ENCODE data around the gene DISP3. TPM values are rescaled to one million over a fixed set of nuclear protein-coding genes. Genes with fewer than 3 reads are reported as not detected.
A peak's percentile ranks its signal among the peaks of the same experiment; 100 is the strongest.

DISP3 gene
- total RNA-seq, 1 experiment from 2014 or later: 1.1 TPM

DNA sequence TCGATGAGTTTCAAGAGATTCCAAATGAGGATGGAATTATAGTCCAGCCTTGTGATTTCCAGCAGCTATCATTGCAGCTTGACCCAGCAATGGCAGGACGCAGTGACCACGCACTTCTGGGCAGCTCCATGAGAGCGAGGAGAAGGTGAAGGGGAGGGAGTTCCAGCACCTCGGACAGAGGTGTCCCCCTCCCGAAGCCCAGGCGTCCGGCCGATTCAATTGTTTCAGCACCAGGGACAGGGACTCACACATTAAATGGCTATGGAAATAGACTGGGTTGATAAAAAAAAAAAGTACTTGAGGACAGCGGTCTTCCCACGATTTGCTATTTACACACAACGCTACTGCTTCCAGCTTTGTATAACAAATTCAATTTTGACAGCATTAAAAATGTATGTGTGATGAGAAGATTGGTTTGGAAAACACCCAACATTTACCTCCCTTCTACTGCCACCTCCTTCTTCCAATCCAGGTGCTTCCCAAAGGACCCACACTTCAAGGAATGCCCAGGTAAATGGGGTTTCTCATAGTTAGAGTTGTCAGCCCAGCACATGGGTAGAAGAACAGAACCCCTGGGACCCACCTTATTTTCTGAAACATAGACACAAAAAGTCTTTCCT lies 71.8 kb downstream of the DISP3 start:
- TF ChIP-seq, protein P1, sequence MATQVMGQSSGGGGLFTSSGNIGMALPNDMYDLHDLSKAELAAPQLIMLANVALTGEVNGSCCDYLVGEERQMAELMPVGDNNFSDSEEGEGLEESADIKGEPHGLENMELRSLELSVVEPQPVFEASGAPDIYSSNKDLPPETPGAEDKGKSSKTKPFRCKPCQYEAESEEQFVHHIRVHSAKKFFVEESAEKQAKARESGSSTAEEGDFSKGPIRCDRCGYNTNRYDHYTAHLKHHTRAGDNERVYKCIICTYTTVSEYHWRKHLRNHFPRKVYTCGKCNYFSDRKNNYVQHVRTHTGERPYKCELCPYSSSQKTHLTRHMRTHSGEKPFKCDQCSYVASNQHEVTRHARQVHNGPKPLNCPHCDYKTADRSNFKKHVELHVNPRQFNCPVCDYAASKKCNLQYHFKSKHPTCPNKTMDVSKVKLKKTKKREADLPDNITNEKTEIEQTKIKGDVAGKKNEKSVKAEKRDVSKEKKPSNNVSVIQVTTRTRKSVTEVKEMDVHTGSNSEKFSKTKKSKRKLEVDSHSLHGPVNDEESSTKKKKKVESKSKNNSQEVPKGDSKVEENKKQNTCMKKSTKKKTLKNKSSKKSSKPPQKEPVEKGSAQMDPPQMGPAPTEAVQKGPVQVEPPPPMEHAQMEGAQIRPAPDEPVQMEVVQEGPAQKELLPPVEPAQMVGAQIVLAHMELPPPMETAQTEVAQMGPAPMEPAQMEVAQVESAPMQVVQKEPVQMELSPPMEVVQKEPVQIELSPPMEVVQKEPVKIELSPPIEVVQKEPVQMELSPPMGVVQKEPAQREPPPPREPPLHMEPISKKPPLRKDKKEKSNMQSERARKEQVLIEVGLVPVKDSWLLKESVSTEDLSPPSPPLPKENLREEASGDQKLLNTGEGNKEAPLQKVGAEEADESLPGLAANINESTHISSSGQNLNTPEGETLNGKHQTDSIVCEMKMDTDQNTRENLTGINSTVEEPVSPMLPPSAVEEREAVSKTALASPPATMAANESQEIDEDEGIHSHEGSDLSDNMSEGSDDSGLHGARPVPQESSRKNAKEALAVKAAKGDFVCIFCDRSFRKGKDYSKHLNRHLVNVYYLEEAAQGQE (IDR thresholded peaks at IDR 0.05; ENCODE audit: insufficient read depth in 1 of 2, low read depth in 2 of 2, low read length in 1 of 2): peak; percentile 98 to 99
- TF ChIP-seq, protein P2, sequence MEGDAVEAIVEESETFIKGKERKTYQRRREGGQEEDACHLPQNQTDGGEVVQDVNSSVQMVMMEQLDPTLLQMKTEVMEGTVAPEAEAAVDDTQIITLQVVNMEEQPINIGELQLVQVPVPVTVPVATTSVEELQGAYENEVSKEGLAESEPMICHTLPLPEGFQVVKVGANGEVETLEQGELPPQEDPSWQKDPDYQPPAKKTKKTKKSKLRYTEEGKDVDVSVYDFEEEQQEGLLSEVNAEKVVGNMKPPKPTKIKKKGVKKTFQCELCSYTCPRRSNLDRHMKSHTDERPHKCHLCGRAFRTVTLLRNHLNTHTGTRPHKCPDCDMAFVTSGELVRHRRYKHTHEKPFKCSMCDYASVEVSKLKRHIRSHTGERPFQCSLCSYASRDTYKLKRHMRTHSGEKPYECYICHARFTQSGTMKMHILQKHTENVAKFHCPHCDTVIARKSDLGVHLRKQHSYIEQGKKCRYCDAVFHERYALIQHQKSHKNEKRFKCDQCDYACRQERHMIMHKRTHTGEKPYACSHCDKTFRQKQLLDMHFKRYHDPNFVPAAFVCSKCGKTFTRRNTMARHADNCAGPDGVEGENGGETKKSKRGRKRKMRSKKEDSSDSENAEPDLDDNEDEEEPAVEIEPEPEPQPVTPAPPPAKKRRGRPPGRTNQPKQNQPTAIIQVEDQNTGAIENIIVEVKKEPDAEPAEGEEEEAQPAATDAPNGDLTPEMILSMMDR (IDR thresholded peaks at IDR 0.05): no peak
- no peak for TF ChIP-seq TCF7L2 (IDR thresholded peaks at IDR 0.05; ENCODE audit: low read depth, low read length)
- TF ChIP-seq SIN3A (IDR thresholded peaks at IDR 0.05; ENCODE audit: borderline replicate concordance, insufficient read depth, low read depth, low read length): no peak
- TF ChIP-seq POLR2AphosphoS5 (IDR thresholded peaks at IDR 0.05; ENCODE audit: low read depth, low read length): no peak

GRCh38 chr1:11558276-11558675 lies 79.3 kb downstream of the DISP3 start:
- H3K36me3 ChIP-seq (ENCODE audit: control insufficient read depth, insufficient read depth, low read length): no peaks in the 10 kb centered on the region
- DNase-seq (ENCODE audit: low read depth, low spot score) (no peak), ATAC-seq (no peak)
- H3K4me3 ChIP-seq (ENCODE audit: low read depth in 2 of 2, low read length in 2 of 2): no peak overlapping the region
- no peak overlapping the region for H3K27ac ChIP-seq (ENCODE audit: low read length)
- TF ChIP-seq SIN3A (IDR thresholded peaks at IDR 0.05; ENCODE audit: borderline replicate concordance, insufficient read depth, low read depth, low read length) (no peak), TCF7L2 (IDR thresholded peaks at IDR 0.05; ENCODE audit: low read depth, low read length) (no peak), POLR2AphosphoS5 (IDR thresholded peaks at IDR 0.05; ENCODE audit: low read depth, low read length) (no peak)
- TF ChIP-seq, protein P1 (IDR thresholded peaks at IDR 0.05; ENCODE audit: insufficient read depth in 1 of 2, low read depth in 2 of 2, low read length in 1 of 2): no peak
- TF ChIP-seq, protein P2 (IDR thresholded peaks at IDR 0.05): no peak
- BruUV-seq (replicated peaks): no TSS peak
- intact Hi-C loops (cut with micrococcal nuclease; ENCODE audit: unreplicated experiment): no loop called here
- no peaks in the 10 kb centered on the region for H3K9me3 ChIP-seq (ENCODE audit: control insufficient read depth, insufficient read depth, low read depth, low read length)
- no peaks in the 10 kb centered on the region for H3K4me1 ChIP-seq (ENCODE audit: control insufficient read depth, insufficient read depth, low read length)
- ChIA-PET POLR2A (no interaction called here), CTCF (no interaction called here)
- H3K27me3 ChIP-seq (ENCODE audit: control insufficient read depth, insufficient read depth, low read length): peaks cover 41% of the 10 kb centered on the region
- in situ Hi-C loops (cut with HindIII; ENCODE audit: low pct_unique_long_range_greater_than_20kb, low sequenced_read_pairs): no loop called here

More for the DNA sequence above, 71.8 kb downstream of the DISP3 start:
- in situ Hi-C loops (cut with HindIII; ENCODE audit: low pct_unique_long_range_greater_than_20kb, low sequenced_read_pairs) (no loop called here), intact Hi-C loops (cut with micrococcal nuclease; ENCODE audit: unreplicated experiment) (no loop called here)
- Histone ChIP-seq H3K4me1 (ENCODE audit: control insufficient read depth, insufficient read depth, low read length) (no peaks in the 10 kb centered on the region), H3K36me3 (ENCODE audit: control insufficient read depth, insufficient read depth, low read length) (no peaks in the 10 kb centered on the region), H3K27me3 (ENCODE audit: control insufficient read depth, insufficient read depth, low read length) (peaks cover 26% of the 10 kb centered on the region), H3K4me3 (ENCODE audit: low read depth in 2 of 2, low read length in 2 of 2) (no peak overlapping the region), H3K27ac (ENCODE audit: low read length) (no peak overlapping the region), H3K9me3 (ENCODE audit: control insufficient read depth, insufficient read depth, low read depth, low read length) (no peaks in the 10 kb centered on the region)
- no peak for DNase-seq (ENCODE audit: low read depth, low spot score)
- no peak for ATAC-seq
- BruUV-seq (replicated peaks): no TSS peak
- POLR2A ChIA-PET: interaction anchor here (0.7 kb wide), 1 partner anchor 331 kb away, joined by 5 read pairs; no protein-coding TSS in a partner anchor
- CTCF ChIA-PET: interaction anchor here (0.7 to 0.9 kb wide), 2 partner anchors 83 to 220 kb away, joined by 3 read pairs; no protein-coding TSS in a partner anchor
